Small intestine (tissue), 7 donors: ENCODE measurements around the gene PFKFB1. TPM values are rescaled to one million over a fixed set of nuclear protein-coding genes. Genes with fewer than 3 reads are reported as not detected.

Experiments used
- DNase-seq, 2 donors: peaks; one replicate each; pipeline versions ENCODE4 v3.0.0 to v3.0.0-alpha.2; 2013
- FAIRE-seq: peaks from 2 replicates; lab custom pipeline; 2012; peaks lifted over from hg19 to GRCh38; lab: Jason Lieb, UNC
- H3K27ac ChIP-seq, 3 donors: one replicate each; pipeline ENCODE4 v1.5.1; 2013; ENCODE audit warnings: low read length in 2 of 3, mild to moderate bottlenecking in 2 of 3, control low read depth in 1 of 3, inconsistent platforms in 1 of 3, low read depth in 1 of 3, moderate library complexity in 1 of 3
- H3K27me3 ChIP-seq, 3 donors: one replicate each; pipeline ENCODE4 v1.6.1; 2013; ENCODE audit warnings: low read length in 3 of 3, inconsistent platforms in 1 of 3; ENCODE audit not compliant: control insufficient read depth in 3 of 3, insufficient read depth in 3 of 3
- H3K36me3 ChIP-seq, 3 donors: one replicate each; pipeline ENCODE4 v1.6.1; 2013; ENCODE audit warnings: low read length in 3 of 3, inconsistent platforms in 1 of 3, low read depth in 1 of 3, mild to moderate bottlenecking in 1 of 3, moderate library complexity in 1 of 3; ENCODE audit not compliant: control insufficient read depth in 3 of 3, insufficient read depth in 2 of 3
- H3K4me1 ChIP-seq, 3 donors: one replicate each; pipeline ENCODE4 v1.6.1; 2013; ENCODE audit warnings: low read length in 2 of 3, inconsistent platforms in 1 of 3, low read depth in 1 of 3, mild to moderate bottlenecking in 1 of 3, moderate library complexity in 1 of 3; ENCODE audit not compliant: control insufficient read depth in 3 of 3, insufficient read depth in 2 of 3
- H3K4me3 ChIP-seq, 3 donors: one replicate each; pipeline ENCODE4 v1.5.1; 2013; ENCODE audit warnings: low read length in 3 of 3, control low read depth in 1 of 3, inconsistent platforms in 1 of 3, low read depth in 1 of 3, mild to moderate bottlenecking in 1 of 3, moderate library complexity in 1 of 3
- H3K9me3 ChIP-seq, 2 donors: one replicate each; pipeline ENCODE4 v1.6.1; 2013; ENCODE audit warnings: low read depth in 1 of 2, low read length in 1 of 2; ENCODE audit not compliant: control insufficient read depth in 2 of 2, insufficient read depth in 1 of 2
- WGBS, 3 donors: extraction: QIAGEN DNeasy Blood & Tissue Kit; methylation state at CpG; one replicate each; pipeline ENCODE4 v1.1.7; 2013; 5-methylcytosine and 5-hydroxymethylcytosine counted together
- polyA plus RNA-seq, 4 donors: library from polyadenylated mRNA; stranded (reverse) in 3 of 4; unstranded in 1 of 4; fragments of 200-250 nt in 3 of 4; fragments of 120-200 nt in 1 of 4; gene quantifications; one replicate each; pipeline versions ENCODE4 v1.2.1 to v1.2.3, GENCODE V29; 2013
- donor health status: healthy with polysubstance abuse.
- donor health status: control.
- donor health status: control.
- donor health status: Bipolar disorder and iron deficiency.
- donor health status: healthy.

The PFKFB1 gene
- polyA plus RNA-seq, 4 donors = 0.36 to 0.41 TPM; not detected in 2

DNA sequence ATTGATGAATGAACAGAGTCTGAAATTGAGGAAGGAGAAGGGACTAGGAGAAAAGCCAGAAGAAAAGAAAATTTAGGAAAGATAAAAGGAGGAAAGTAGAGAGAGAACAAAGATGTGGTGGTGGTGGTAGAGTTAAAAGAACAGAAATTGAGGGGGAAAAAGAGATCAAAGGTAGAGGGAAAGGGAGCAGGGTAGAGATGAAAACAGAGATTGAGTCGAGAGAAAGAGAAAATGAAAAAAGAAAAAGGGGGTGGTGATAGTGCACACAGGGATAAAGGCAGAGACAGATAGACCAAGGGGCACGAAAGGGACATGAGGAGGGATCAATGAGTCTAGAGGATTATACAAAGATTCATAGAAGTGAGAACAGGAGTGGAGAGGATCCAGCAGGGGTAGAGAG lies 32.9 kb upstream of the PFKFB1 start:
- DNase-seq (no peak), FAIRE-seq (no peak)
- H3K27me3 ChIP-seq = no peaks in the 10 kb centered on the region

DNA sequence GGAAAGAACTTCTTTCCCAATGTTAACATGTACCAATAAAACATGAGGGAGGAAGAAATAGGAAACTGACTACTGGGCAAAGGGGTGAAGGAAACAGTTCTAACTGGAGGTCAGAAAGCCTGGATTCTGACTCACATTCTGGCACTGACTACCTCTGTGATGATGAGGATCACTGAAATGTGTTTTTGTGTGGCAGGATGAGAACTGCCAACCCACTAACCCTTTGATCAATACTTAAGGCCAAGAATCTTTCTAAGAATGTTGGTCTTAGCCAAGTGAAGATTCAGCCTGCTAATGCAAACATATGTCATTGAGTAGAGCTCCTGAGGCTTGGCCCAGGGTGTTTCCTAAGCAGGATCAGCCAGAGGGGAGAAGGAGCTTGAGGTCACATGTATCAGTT lies 32.2 kb upstream of the PFKFB1 start:
- FAIRE-seq (no peak), DNase-seq (no peak)
- Histone ChIP-seq H3K27me3 (no peaks in the 10 kb centered on the region), H3K4me1 (no peaks in the 10 kb centered on the region), H3K9me3 (no peaks in the 10 kb centered on the region), H3K27ac (no peak overlapping the region), H3K4me3 (no peak overlapping the region), H3K36me3 (no peaks in the 10 kb centered on the region)

More for the DNA sequence above, 32.9 kb upstream of the PFKFB1 start:
- Histone ChIP-seq H3K4me3 (no peak overlapping the region), H3K27ac (no peak overlapping the region), H3K36me3 (no peaks in the 10 kb centered on the region), H3K4me1 (no peaks in the 10 kb centered on the region), H3K9me3 (no peaks in the 10 kb centered on the region)
- 40 to 58% (median 48%) methylated on average over 2 of the region's 2 CpGs for WGBS, 3 donors

DNA sequence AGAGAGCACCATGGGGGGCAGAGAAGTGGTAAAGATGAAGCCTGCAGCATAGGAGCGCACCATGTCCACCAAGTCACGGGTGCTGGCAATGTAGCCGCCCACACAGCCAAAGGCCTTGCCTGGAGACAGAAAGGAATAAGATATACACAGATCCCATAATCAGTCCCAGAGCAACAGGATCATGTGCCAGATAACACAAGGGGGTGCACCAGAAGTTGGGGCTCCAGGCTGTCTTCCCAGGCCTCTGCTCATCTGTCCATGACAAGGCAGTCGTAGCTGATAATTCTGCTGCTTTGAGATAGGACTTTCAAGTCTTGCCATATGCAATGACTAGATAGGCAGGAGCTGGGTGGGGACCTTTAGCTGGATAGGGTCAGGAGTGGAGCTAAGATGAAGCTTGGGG lies 20.9 kb upstream of the PFKFB1 start:
- no peak for FAIRE-seq
- Histone ChIP-seq H3K27ac (no peak overlapping the region), H3K4me1 (no peaks in the 10 kb centered on the region), H3K36me3 (no peaks in the 10 kb centered on the region), H3K4me3 (no peak overlapping the region), H3K9me3 (no peaks in the 10 kb centered on the region), H3K27me3 (no peaks in the 10 kb centered on the region)
- DNase-seq = no peak
- WGBS, 3 donors = 86 to 95% (median 92%) methylated on average over 3 to 4 of the region's 4 CpGs

DNA sequence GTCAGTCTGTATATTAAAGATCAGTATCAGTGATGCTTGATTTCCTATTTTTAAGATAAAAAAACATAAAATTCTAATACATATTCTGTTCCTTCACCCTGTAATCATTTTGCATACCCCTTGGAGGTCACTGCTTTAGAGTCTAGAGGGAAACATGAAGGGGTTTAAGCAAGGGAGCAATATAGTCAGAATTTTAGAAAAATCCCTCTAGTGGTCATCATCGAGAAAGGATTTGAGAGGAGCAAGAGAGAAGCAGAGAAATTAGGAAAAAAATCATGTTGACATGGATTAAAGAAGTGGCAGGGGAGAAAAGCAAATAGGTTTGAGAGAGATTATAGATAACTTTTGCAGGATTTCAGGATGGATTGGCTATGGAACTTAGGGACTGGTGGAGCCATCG lies 17.3 kb upstream of the PFKFB1 start:
- H3K9me3 ChIP-seq = no peaks in the 10 kb centered on the region
- FAIRE-seq (no peak), DNase-seq (no peak)
- no peaks in the 10 kb centered on the region for H3K27me3 ChIP-seq
- no peak overlapping the region for H3K4me3 ChIP-seq
- 44 to 50% (median 44%) methylated on average over 2 of the region's 2 CpGs for WGBS, 3 donors
- H3K36me3 ChIP-seq = peaks cover 0 to 10% (median 1%) of the 10 kb centered on the region in 3 donors
- H3K27ac ChIP-seq = no peak overlapping the region
- peaks cover 0 to 20% (median 8%) of the 10 kb centered on the region in 3 donors for H3K4me1 ChIP-seq

DNA sequence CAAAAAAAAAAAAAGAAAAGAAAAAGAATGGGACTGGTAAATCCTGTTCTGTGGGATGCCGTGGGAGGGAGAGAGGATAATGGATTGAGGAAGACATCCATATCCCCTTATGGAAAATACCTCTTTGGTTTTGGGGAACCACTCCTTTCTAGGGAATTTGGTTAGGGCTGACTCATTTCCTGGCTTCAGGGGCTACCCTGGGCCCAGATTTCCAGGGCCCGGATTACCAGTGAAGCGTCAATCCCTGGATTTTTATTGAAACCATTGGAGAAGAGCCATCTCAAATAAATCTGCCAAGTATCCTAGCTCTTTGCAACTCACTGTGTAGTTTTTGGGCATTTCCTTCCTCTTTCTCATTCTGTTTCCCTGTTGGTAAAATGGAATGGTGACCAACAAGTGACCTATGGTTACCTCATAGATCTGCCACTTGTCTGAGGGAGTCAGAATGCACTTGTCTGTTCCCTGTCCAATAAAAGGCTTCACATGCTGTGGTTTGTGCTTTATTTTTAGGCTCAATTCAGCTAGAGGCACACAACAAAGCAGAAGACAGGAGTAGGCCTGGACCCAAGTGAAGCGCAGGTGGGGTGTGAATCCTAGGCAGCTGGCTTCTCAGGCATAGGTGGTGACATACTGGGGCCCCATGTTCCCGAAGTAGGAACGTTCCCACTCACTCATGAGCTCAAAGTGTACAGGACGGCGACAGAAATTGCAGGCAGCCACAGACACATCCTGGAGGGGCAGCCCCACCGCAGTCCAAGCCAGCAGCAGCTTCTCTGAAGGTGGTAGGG lies 14.8 kb upstream of the PFKFB1 start:
- FAIRE-seq (no peak), DNase-seq (no peak)
- H3K9me3 ChIP-seq = no peaks in the 10 kb centered on the region
- 45 to 68% (median 61%) methylated on average over 9 of the region's 9 CpGs for WGBS, 3 donors
- no peaks in the 10 kb centered on the region for H3K27me3 ChIP-seq
- H3K4me1 ChIP-seq = peaks cover 0 to 20% (median 8%) of the 10 kb centered on the region in 3 donors
- peaks cover 0 to 23% (median 3%) of the 10 kb centered on the region in 3 donors for H3K36me3 ChIP-seq
- H3K4me3 ChIP-seq = no peak overlapping the region
- peak overlapping the region in 2 of 3 donors; percentile 56 to 95 for H3K27ac ChIP-seq

DNA sequence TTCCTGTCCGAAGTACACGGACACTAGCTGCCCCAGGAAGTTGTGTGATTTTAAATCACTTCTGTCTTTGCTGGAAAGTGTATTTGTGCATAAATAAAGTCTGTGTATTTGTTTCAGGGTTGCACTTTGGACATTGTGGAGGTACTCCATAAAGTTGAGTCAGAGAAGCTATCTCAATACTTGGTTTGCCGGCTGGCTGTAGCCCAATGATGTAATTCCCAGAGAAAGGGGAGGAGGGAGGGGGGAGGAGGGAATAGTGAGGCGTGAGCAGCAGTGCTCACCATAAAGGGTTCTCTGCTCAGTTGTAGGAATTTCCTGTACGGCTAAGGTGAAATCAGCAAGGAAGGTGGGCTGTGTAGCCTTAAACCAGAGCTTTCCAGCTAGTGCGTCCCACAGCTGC lies 13.7 kb upstream of the PFKFB1 start:
- WGBS, 3 donors = 8 to 43% (median 43%) methylated on average over 6 of the region's 6 CpGs
- FAIRE-seq = no peak

DNA sequence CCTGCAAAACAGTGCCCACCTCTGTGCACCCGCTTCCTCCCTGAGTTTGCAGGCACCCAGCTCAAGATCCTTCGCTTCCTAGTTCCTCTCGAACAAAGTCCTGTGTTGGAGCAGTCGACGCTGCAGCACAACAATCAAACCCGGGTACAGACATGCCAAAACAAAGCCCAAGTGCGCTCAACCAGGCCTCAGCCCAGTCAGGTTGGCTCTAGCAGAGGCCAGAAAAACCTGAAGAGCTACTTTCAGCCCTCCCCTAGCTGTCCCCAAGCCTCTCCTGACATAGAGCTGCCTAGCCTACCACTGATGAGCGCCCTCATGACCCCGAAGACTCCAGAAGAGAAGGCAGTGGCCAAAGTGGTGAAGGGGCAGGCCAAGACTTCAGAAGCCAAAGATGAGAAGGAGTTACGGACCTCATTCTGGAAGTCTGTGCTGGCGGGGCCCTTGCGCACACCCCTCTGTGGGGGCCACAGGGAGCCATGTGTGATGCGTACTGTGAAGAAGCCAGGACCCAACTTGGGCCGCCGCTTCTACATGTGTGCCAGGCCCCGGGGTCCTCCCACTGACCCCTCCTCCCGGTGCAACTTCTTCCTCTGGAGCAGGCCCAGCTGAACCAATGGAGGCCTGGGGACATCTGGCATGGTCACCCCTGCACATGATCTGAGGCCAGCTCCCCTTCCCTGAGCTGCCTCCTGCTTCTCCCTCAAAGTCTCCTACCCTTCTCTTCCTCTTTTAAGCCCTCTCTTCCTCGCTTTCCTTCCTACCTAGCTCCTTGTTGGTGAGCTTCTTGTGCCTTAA lies 13.0 kb upstream of the PFKFB1 start:
- no peak for DNase-seq
- no peak for FAIRE-seq
- Histone ChIP-seq H3K27me3 (no peaks in the 10 kb centered on the region), H3K9me3 (no peaks in the 10 kb centered on the region), H3K36me3 (peaks cover 0 to 37% (median 3%) of the 10 kb centered on the region in 3 donors), H3K27ac (peak overlapping the region; percentile 53 to 92 (median 78)), H3K4me1 (peaks cover 0 to 20% (median 8%) of the 10 kb centered on the region in 3 donors), H3K4me3 (no peak overlapping the region)
- 79 to 91% (median 84%) methylated on average over 10 to 18 of the region's 18 CpGs for WGBS, 3 donors

More for the DNA sequence above, 13.7 kb upstream of the PFKFB1 start:
- Histone ChIP-seq H3K36me3 (peaks cover 0 to 32% (median 3%) of the 10 kb centered on the region in 3 donors), H3K4me1 (peaks cover 0 to 20% (median 8%) of the 10 kb centered on the region in 3 donors), H3K9me3 (no peaks in the 10 kb centered on the region), H3K4me3 (no peak overlapping the region), H3K27ac (peak overlapping the region; percentile 56 to 95 (median 78)), H3K27me3 (no peaks in the 10 kb centered on the region)
- peak; percentile 86 to 88 for DNase-seq

DNA sequence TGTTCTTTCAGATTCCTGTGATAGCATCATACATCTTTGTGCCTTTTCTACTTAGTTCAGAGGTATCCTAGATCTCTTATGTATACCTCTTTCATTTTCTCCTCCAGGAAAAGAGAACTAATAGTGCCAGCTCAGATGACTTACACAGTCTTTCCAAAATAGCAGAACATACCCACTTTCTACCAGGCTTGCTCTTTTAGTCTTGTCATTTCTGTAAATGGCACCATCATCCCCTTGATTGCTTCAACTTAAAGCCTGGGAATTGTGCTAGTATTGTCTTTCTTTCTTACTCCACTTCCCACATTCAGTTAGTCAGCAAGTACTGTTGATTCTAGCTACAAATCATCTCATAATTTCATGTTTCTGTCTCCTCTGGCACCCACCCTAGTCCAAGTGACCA lies 11.3 kb upstream of the PFKFB1 start:
- Histone ChIP-seq H3K27ac (no peak overlapping the region), H3K4me1 (peaks cover 0 to 25% (median 8%) of the 10 kb centered on the region in 3 donors), H3K9me3 (no peaks in the 10 kb centered on the region), H3K27me3 (no peaks in the 10 kb centered on the region), H3K4me3 (no peak overlapping the region), H3K36me3 (peaks cover 0 to 38% (median 3%) of the 10 kb centered on the region in 3 donors)
- DNase-seq (no peak), FAIRE-seq (no peak)
